LNCaP clone FGC (cell line): Measurements from ENCODE around the gene RNASE8.
A peak's percentile ranks its signal among the peaks of the same experiment; 100 is the strongest.

ENCODE experiments used
- DNase-seq: peaks from one replicate; pipeline ENCODE4 v3.0.0-alpha.2; 2011; ENCODE audit warnings: low read depth
- H3K4me3 ChIP-seq: 2 replicates; pipeline ENCODE4 v1.5.1; 2011; ENCODE audit warnings: mild to moderate bottlenecking, low read depth, low read length, control low read depth
- TF ChIP-seq, protein P1 (sequence below): IDR thresholded peaks from 2 replicates; pipeline ENCODE4 v1.5.1; 2012; ENCODE audit warnings: mild to moderate bottlenecking; ENCODE audit not compliant: control insufficient read depth, insufficient read depth; ENCODE audit errors: extremely low read depth

Gene RNASE8

DNA sequence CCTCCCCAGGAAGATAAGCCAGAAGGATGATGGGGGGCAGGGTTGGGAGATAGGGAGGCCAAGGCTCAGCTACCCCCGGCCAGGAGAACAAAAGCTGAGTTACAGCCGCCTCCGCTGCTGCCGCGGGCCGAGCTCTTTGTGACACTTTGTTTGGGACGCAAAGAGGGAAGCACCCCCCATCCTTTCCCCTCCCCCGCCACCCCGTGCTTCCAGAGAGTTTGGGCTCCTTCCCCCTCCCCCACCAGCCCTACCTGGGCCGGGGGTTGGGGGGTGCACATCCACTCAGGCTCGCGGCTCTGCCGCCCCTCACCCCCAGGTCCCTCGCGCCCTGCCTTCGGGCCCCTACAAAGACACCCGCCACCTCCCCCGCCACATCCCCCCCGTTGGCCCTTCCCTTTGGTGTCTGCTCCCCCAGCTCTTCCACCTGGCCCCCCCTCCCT lies 40.0 kb downstream of the RNASE8 start:
- DNase-seq: no peak
- H3K4me3 ChIP-seq: no peak overlapping the region; the same call in 1 of the 2 replicates
- TF ChIP-seq, protein P1, sequence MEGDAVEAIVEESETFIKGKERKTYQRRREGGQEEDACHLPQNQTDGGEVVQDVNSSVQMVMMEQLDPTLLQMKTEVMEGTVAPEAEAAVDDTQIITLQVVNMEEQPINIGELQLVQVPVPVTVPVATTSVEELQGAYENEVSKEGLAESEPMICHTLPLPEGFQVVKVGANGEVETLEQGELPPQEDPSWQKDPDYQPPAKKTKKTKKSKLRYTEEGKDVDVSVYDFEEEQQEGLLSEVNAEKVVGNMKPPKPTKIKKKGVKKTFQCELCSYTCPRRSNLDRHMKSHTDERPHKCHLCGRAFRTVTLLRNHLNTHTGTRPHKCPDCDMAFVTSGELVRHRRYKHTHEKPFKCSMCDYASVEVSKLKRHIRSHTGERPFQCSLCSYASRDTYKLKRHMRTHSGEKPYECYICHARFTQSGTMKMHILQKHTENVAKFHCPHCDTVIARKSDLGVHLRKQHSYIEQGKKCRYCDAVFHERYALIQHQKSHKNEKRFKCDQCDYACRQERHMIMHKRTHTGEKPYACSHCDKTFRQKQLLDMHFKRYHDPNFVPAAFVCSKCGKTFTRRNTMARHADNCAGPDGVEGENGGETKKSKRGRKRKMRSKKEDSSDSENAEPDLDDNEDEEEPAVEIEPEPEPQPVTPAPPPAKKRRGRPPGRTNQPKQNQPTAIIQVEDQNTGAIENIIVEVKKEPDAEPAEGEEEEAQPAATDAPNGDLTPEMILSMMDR: no peak

DNA sequence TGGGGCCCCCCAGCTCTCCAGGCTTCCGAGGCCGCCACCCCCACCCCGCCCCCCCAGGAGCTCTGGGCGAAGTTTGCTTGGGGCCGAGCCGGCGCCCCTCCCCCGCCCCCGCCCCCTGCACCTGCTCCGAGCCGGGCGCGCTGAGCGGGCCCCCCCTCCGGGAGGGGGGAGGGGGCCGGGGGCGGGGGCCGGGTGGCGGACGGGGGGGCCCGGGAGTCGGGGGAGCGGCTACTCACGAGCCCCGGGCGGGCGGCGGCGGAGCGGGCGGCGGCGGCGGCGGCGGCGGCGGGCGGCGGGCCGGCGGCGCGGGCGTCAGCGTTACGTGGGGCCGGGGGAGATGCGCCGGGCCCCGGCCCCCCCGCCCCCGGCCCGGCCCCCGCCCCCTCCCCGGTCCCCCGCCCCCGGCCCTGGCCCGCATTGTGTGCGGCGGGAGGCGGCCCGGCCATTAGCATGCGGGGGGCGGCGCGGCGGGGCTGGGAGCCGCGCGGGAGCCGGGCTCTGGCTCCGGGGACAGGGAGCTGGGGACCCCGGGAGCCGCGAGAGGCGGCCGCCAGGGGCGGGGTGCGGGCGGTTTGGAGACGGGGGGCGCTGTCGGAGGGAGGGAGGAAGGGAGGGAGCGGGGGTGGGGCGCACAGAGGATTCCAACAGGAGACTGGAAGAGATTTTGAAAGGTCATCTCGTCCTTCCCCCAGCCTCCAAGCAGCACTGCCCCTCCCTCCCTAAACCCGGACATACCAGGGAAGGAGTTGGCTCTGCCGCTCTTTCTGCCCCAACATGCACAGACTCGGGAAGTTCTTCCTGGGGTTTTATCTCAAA lies 40.7 kb downstream of the RNASE8 start, which contains the start of gene ZNF219:
Gene ZNF219, minus strand, starts transcription at position 580 of the 816 bp plus-strand sequence. CDS start 5,064 bp downstream, outside the sequence.
- TF ChIP-seq, protein P1: no peak
- H3K4me3 ChIP-seq: peak within 1 kb of the TSS; percentile 72
- DNase-seq: no peak

DNA sequence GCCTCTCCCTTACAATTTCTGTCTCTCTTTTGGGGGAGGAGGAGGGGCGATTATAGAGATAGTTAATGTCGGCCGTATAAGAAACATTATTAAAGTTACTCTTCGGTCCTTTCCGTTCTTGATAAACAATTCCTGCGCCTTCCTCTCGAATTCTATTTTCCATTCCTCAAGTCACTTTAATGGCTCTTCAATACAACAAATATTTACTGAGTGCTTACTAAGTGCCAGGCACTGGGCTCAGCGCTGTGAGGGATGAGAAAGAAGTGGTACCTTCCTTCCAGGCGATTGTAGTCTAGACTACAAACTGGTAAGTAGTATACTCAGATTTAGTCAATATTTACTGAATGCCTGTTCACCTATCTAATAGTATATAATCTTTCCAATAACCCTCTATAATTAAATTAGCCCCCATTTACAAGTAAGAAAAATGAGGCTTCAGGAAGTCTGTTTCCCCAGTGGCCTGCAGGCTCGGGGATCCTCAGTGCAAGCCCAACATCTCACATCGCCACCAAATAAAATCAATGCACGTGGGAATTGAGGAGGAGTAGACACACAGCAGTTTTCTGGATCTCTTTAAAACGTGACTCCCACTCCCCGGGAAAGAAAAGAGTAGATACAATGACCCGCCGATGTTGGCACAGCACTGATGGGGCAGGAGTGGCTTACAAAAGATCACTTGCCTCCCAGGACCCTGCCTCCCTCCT lies 41.4 kb downstream of the RNASE8 start:
- no peak for DNase-seq
- TF ChIP-seq, protein P1: no peak
- H3K4me3 ChIP-seq: peak overlapping the region; percentile 72

DNA sequence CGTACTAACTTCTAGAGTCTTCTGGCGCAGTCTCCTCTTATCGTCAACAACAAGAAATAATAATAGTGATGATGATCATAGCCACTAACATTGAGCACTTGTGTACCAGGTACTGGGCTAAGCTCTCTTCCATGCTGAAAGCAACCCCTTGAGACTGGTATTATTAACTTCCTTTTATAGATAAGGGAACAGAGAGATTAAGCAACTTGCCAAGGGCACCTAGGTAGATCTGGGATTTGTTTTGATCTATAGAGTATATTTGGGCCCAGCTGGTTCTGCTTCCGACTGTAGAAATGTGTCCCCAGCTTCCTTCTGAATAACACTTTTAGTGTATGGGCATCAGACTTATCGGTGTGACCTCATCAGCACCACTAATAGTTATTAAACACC lies 42.0 kb downstream of the RNASE8 start:
- no peak for DNase-seq
- peak overlapping the region; percentile 72 for H3K4me3 ChIP-seq
- TF ChIP-seq, protein P1: no peak

DNA sequence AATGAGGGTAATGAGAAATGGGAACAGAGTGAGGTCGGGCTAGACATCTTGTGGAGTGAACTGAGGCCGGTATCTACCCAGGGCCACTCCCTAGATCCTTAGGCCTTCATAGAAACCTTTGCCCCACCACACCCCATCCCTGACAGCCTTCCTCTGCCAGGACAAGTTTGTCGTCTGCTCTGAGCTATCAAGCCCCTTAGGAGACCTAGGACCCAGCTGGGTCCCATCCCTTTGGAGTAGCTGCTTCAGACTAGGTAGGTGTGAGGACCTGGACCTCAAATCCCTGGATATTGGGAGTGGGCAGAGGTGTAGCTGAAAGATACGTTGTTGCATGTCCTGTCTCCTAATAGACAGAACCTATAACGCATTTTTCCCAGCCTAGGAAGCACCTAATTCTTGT lies 43.3 kb downstream of the RNASE8 start, which contains the start of gene TMEM253:
Gene TMEM253, plus strand, starts transcription at position 136 of the 400 bp plus-strand sequence. CDS start 278 bp downstream, outside the sequence.
- TF ChIP-seq, protein P1: no peak

DNA sequence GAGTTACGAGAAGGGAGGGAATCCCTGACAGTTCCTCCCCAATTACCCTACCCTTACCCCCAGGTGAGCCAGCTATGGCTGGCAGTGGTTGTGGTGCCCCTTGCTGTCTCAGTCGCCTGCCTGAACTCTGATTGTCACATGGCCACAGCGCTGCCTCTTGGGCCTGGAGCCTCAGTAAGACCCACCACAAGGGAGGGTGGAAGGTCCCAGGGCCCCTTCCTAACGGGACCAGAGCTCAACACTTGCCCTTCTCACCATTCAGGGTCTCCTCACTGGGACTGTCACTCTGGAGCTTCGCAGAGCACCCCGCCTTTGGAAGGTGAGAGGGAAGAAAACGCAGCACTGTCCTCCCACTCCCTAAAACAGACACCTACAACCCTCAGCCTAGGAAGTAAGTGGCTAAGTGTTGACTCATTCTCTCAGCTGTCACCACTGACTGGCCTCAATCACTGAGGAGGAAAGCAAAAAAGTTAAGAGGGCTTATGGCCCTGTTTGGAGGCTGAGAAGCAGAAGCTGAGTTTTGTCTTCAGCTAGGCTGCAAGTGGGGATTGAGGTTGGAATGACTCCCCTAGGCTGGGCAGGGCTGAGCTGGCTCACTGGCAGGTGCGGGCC lies 44.3 kb downstream of the RNASE8 start:
- no peak for DNase-seq
- TF ChIP-seq, protein P1: no peak
- no peak overlapping the region for H3K4me3 ChIP-seq

More for the DNA sequence above, 43.3 kb downstream of the RNASE8 start, which contains the start of gene TMEM253:
- DNase-seq: no peak
- H3K4me3 ChIP-seq: no peak within 1 kb of the TSS
